Muscle layer of duodenum (tissue), 2 donors: ENCODE measurements around the gene SOX6.

ENCODE experiments used
- H3K27ac ChIP-seq: one replicate; pipeline ENCODE4 v1.7.0; 2013; ENCODE audit warnings: mild to moderate bottlenecking, low read length
- H3K27me3 ChIP-seq: one replicate; pipeline ENCODE4 v1.7.0; 2013; ENCODE audit warnings: low read depth, mild to moderate bottlenecking, control low read depth, low read length
- H3K36me3 ChIP-seq, 2 donors: one replicate each; pipeline ENCODE4 v1.7.0; 2013; ENCODE audit warnings: low read length in 2 of 2, control low read depth in 1 of 2, mild to moderate bottlenecking in 1 of 2; ENCODE audit not compliant: insufficient read depth in 2 of 2, control insufficient read depth in 1 of 2
- H3K4me1 ChIP-seq, 2 donors: one replicate each; pipeline ENCODE4 v1.7.0; 2013; ENCODE audit warnings: low read length in 2 of 2, mild to moderate bottlenecking in 2 of 2, control low read depth in 1 of 2, moderate library complexity in 1 of 2; ENCODE audit not compliant: insufficient read depth in 2 of 2, control insufficient read depth in 1 of 2
- H3K4me3 ChIP-seq, 2 donors: one replicate each; pipeline ENCODE4 v1.7.0; 2013; ENCODE audit warnings: low read length in 2 of 2, low read depth in 1 of 2, mild to moderate bottlenecking in 1 of 2
- H3K9me3 ChIP-seq, 2 donors: one replicate each; pipeline ENCODE4 v1.7.0; 2013; ENCODE audit warnings: low read length in 2 of 2, control low read depth in 1 of 2, mild to moderate bottlenecking in 1 of 2; ENCODE audit not compliant: control insufficient read depth in 1 of 2
- donor health status: healthy.

The SOX6 gene

DNA sequence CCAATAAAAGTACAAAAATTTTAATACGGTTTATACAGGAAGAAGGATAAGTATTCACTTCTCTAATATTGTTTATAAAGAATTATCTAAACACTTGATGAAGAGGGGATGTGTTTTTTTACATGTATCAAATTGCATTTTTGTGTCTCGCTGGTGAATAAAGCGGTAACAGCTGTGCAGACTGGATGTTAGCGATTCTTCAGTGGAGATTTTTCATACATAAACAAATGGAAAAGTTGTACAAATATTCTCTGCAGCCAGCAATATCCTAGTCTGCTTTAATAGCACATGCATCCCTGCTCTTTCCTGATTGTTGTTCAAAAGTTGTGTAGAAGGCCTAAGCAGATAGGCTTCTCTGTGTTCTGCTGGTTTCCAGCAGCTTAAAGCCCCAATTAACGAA is 369.3 kb downstream of the SOX6 start:
- no peaks in the 10 kb centered on the region for H3K4me1 ChIP-seq
- H3K9me3 ChIP-seq: no peaks in the 10 kb centered on the region
- H3K27me3 ChIP-seq: no peaks in the 10 kb centered on the region
- no peaks in the 10 kb centered on the region for H3K36me3 ChIP-seq
- no peak overlapping the region for H3K4me3 ChIP-seq
- no peak overlapping the region for H3K27ac ChIP-seq

DNA sequence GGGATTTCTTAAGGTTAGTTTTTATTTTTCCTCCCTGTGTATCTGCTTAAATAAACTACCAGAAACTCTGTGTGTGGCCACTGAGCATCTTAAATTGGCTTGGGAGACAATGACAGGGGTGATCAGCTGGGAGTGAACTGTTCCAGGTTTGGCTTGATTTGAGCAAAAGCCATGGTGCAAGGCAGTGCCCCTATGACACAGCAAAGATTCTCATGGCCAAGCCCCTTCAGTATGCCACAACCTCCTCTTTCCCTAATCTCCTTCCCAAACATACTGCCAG is 370.5 kb downstream of the SOX6 start:
- Histone ChIP-seq H3K27ac (no peak overlapping the region), H3K4me3 (no peak overlapping the region), H3K36me3 (no peaks in the 10 kb centered on the region), H3K9me3 (no peaks in the 10 kb centered on the region), H3K27me3 (no peaks in the 10 kb centered on the region), H3K4me1 (no peaks in the 10 kb centered on the region)

DNA sequence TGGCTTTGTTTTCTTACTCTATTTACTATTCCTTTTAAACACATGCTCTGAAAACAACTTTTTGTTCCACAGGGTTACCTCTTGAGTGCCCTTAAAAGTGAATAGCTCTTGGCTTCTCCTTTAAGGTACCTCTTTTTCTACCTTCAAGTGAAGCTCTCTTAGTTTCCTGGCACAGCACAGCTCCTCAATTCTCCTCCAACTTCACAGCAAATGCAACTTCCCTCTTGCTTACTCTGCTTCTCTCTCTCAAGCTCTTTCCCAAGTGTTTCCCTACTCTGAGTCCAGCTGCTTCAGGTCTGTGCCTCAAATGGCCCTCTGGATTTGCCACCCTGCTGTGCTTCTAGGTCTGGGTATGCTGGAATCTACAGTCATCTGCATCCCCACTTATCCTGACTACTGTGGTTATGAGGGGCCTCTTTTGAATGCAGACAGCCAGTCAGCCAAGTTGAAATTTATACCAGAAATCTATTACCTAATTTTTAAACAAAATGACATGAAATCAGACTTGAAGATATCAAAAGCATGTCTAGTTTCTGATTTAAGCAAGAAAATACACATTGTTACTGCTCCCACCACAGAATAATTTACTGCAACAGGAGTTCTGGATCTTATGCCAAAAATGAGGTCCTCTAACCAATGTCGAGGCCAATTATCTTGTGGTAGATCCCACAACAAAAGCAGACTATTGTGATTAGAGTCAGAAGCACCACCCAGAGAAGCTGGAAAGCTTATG is 371.1 kb downstream of the SOX6 start:
- H3K27ac ChIP-seq: no peak overlapping the region
- H3K27me3 ChIP-seq: no peaks in the 10 kb centered on the region
- H3K4me1 ChIP-seq: no peaks in the 10 kb centered on the region
- no peaks in the 10 kb centered on the region for H3K36me3 ChIP-seq
- no peaks in the 10 kb centered on the region for H3K9me3 ChIP-seq
- H3K4me3 ChIP-seq: no peak overlapping the region

DNA sequence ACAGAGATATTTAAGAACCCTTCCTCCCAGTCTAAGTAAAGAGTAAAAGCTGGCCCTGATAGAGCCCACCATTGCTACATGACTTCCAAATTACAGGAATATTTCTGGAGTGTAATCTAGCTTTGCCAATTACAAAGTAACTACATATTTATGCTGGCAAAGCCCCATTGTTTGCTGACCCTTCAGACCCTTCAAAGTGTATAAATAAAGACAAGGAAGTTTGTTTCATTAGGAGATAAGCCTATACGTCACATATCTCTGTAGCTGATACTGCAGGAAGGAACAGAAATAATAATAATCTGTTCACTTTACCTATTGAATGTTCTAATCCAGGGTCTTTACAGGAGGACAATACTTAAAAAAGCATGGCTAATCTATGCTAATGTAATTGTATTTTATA is 375.1 kb downstream of the SOX6 start:
- H3K36me3 ChIP-seq: no peaks in the 10 kb centered on the region
- H3K27ac ChIP-seq: no peak overlapping the region

DNA sequence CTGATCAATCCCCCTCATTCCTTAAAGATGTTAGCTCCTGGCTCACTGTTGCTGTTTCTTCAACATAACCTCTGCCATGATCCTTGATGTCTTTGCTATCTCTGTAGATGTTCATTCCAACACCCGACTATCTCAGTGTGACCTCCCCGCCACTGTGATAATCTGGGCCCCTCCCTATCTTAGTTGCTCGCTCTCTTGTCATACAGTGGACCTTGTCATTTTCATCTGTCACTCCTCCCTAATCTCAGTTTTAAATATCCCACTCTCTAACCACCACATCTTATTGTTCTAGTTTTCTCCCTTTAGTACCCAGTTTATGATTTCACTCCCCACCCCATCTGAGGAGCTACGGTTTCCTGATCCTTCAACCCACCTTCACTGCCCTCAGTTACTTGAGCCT is 379.2 kb downstream of the SOX6 start:
- no peak overlapping the region for H3K27ac ChIP-seq
- H3K9me3 ChIP-seq: no peaks in the 10 kb centered on the region
- no peaks in the 10 kb centered on the region for H3K4me1 ChIP-seq
- no peaks in the 10 kb centered on the region for H3K36me3 ChIP-seq
- H3K27me3 ChIP-seq: no peaks in the 10 kb centered on the region
- no peak overlapping the region for H3K4me3 ChIP-seq

More for the DNA sequence above, 375.1 kb downstream of the SOX6 start:
- Histone ChIP-seq H3K27me3 (no peaks in the 10 kb centered on the region), H3K4me3 (no peak overlapping the region), H3K4me1 (no peaks in the 10 kb centered on the region), H3K9me3 (no peaks in the 10 kb centered on the region)

DNA sequence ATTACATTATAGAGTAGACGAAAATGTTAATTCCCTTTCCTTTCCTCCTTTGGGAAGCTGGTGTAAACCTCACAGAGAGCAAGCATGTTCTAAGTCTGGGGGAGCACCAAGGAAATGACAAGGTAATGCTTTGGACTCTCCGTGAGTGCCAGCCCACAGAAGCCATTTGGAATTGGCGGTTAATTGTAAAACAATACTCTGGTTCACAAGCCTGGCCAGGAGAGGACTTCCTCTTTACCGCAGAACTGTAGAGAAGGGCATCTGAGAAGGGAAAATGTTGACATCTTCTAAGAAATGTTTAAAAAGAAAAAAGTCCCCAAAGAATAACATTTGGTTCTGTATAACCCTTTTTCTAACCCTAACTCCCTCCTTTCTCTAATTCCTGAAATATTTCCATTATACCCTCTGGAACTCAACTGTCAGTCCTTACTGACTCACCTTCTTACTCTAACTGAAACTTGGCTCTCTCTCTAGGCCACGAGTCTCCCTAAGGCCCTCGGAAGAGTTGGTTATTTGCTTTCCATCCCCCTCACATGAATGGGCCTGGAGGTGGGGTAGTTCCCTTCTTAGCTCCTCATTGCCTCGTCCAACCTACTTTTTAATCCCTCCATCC is 379.8 kb downstream of the SOX6 start:
- H3K36me3 ChIP-seq: no peaks in the 10 kb centered on the region
- no peaks in the 10 kb centered on the region for H3K9me3 ChIP-seq
- H3K4me1 ChIP-seq: no peaks in the 10 kb centered on the region
- no peaks in the 10 kb centered on the region for H3K27me3 ChIP-seq
- H3K27ac ChIP-seq: no peak overlapping the region
- no peak overlapping the region for H3K4me3 ChIP-seq

DNA sequence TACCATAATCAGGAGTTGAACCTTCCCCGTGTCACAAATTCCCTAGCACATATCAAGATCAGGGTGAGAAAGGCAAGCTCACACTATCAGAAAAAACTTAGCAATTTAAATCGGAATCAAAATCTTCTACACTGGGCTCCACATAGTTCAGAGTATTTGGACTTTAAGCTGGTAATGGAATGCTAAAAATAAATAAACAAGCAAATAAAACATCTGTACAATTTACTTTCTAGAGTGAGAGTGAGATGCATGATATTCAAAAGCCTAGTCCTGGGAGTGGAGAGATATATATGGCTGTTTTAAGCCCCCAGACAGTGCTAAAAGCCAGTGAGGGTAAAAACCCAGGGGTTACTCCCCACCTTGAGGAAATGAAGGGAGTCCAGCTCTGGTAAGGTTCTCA is 380.6 kb downstream of the SOX6 start:
- Histone ChIP-seq H3K27me3 (no peaks in the 10 kb centered on the region), H3K27ac (no peak overlapping the region), H3K36me3 (no peaks in the 10 kb centered on the region)

DNA sequence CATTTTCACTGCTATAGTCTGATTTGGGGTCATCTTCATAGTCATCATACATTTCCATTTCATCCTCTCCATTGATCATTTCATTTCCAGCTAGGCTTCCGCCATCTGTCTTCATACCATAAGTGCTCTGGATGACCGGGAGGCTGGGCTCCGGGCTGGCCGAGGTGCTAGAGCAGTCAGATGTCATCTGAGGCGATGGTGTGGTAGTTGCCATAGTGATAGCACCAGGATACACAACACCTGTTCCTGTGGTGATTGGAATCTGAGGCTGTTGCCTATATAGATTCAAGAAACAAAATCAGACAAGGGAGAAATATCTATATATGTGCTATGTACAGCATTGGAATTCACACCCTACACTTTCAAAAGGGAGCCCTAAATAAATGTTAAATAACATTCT is 383.5 kb downstream of the SOX6 start:
- H3K4me1 ChIP-seq: peaks cover 10 to 15% of the 10 kb centered on the region in 2 donors
- no peak overlapping the region for H3K27ac ChIP-seq
- H3K4me3 ChIP-seq: no peak overlapping the region
- H3K36me3 ChIP-seq: no peaks in the 10 kb centered on the region
- H3K9me3 ChIP-seq: no peaks in the 10 kb centered on the region
- H3K27me3 ChIP-seq: no peaks in the 10 kb centered on the region

More for the DNA sequence above, 380.6 kb downstream of the SOX6 start:
- H3K4me1 ChIP-seq: no peaks in the 10 kb centered on the region
- H3K4me3 ChIP-seq: no peak overlapping the region
- H3K9me3 ChIP-seq: no peaks in the 10 kb centered on the region

DNA sequence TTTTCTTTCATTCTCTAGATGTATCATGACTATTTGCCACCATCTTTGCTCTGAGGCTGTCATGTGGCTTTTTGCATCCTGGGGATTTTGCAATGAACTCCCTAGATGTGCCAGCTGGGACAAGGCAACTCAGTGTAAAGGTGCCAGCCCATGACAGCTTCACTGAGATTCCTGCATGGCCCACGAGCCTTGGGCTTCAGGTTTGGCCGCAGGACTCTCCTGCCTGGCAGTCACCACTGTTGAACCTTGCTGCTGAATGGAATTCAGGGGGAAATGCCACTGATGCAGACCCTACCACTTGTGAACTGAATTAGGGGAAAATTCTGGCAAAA is 385.2 kb downstream of the SOX6 start:
- no peak overlapping the region for H3K4me3 ChIP-seq
- no peaks in the 10 kb centered on the region for H3K27me3 ChIP-seq
- H3K9me3 ChIP-seq: no peaks in the 10 kb centered on the region
- no peak overlapping the region for H3K27ac ChIP-seq
- no peaks in the 10 kb centered on the region for H3K36me3 ChIP-seq
- peaks cover 10 to 23% of the 10 kb centered on the region in 2 donors for H3K4me1 ChIP-seq

DNA sequence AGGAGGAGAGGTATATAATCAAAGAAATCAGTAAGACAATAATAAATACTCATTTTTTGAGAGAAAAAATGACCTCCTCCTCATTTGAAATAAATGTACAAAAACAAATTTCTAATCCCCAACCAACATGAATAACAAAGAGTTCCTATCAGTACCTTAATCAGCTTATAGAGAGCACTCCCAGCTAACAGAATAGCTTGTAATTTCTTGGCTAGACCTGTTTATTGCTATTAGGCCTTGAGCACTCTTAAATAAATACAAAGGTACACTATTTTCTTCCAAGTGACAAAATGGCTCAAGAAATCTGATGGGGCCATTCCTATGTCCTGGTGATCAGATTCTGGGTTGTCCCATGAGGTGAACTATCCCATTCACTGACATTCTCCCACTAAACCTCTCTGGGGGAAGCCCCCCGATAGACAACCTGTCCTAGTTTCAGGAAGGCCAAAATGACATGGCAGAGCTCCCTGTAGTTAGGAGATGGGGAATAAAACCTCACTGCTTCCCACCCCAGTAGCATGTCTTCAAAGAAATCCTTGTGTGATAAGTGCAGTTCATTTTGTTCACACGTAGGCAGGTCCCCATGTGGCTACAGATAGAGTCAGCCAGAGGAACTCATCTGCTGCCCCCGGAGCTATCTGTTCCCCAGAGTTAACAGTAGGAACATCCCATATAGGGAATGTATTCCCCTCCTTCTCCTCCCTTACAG is 385.7 kb downstream of the SOX6 start:
- H3K4me3 ChIP-seq: no peak overlapping the region
- H3K27ac ChIP-seq: no peak overlapping the region
- no peaks in the 10 kb centered on the region for H3K27me3 ChIP-seq
- H3K36me3 ChIP-seq: no peaks in the 10 kb centered on the region
- H3K4me1 ChIP-seq: peaks cover 10 to 23% of the 10 kb centered on the region in 2 donors
- H3K9me3 ChIP-seq: no peaks in the 10 kb centered on the region

DNA sequence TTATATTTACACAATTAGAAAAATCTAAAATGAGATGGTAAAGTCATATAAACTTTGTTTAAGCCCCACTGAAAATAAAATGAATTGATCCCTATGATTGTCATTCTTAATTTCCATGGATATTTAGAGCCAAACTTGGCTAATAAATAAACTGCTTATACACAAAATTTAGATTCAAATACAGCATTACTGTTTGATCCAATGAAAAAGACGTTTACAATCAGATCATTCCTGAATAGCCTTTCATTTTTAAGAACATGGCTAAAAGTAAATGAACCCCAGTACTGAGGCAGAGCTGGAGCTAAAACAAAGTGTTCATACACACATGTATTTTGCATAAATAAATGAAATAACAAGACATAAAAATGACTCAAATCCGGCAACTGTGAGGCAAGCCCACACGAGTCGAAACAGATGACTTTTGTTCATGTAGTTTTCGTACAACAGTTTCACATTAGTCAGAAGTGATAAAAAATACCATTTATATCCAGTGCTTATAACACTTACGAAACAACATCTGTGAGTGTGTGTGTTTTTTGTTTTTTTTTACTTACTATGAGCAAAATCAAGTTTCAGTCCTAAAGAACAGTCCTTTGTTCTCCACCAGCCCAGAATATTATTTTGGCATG is 386.5 kb downstream of the SOX6 start:
- Histone ChIP-seq H3K27me3 (no peaks in the 10 kb centered on the region), H3K9me3 (no peaks in the 10 kb centered on the region), H3K36me3 (no peaks in the 10 kb centered on the region), H3K4me3 (peak overlapping the region in 1 of 2 donors; percentile 31), H3K27ac (no peak overlapping the region), H3K4me1 (peaks cover 10 to 23% of the 10 kb centered on the region in 2 donors)
